ENCODE measurements around the gene TEN1. TPM values are rescaled to one million over a fixed set of nuclear protein-coding genes. Genes with fewer than 3 reads are reported as not detected.
A peak's percentile ranks its signal among the peaks of the same experiment; 100 is the strongest.

Gene TEN1
- total and polyA plus RNA-seq, 2 of the 13 experiments (the other 11 are each of a cell fraction or from before 2014, with no cell fraction given) = 18.0 to 21.3 TPM

- no peak for TF ChIP-seq RERE (CRISPR knock-in tag; IDR thresholded peaks at IDR 0.05; ENCODE audit: low read depth)
- no peak for TF ChIP-seq ATF3 (CRISPR knock-in tag; IDR thresholded peaks at IDR 0.05)
- 0 out of 2 replicates have a peak, but pooled peaks have one; percentile 22 for TF ChIP-seq ONECUT2 (CRISPR knock-in tag; IDR thresholded peaks at IDR 0.05)
- peak; percentile 60; the same call in 1 of the 2 replicates for TF ChIP-seq MTA1 (CRISPR knock-in tag; IDR thresholded peaks at IDR 0.05; ENCODE audit: borderline replicate concordance)
- TF ChIP-seq ZNF18 (CRISPR knock-in tag; IDR thresholded peaks at IDR 0.05; ENCODE audit: insufficient replicate concordance) = no peak
- TF ChIP-seq SAFB2 (CRISPR knock-in tag; IDR thresholded peaks at IDR 0.05; ENCODE audit: borderline replicate concordance, low read depth) = peak; percentile 53; the same call in 1 of the 2 replicates
- TF ChIP-seq ZNF773 (CRISPR knock-in tag; IDR thresholded peaks at IDR 0.05; ENCODE audit: borderline replicate concordance) = no peak
- TF ChIP-seq ARID3A (IDR thresholded peaks at IDR 0.05; ENCODE audit: low read depth, low read length) = no peak
- TF ChIP-seq ZC3H13 (CRISPR knock-in tag; IDR thresholded peaks at IDR 0.05) = no peak
- TF ChIP-seq CAMTA2 (CRISPR knock-in tag; IDR thresholded peaks at IDR 0.05; ENCODE audit: borderline replicate concordance) = no peak
- TF ChIP-seq NCOR1 (IDR thresholded peaks at IDR 0.05; ENCODE audit: borderline replicate concordance, low read length) = no peak
- no peak; the same call in 1 of the 2 replicates for TF ChIP-seq ZNF292 (CRISPR knock-in tag; IDR thresholded peaks at IDR 0.05; ENCODE audit: borderline replicate concordance, low read depth)
- TF ChIP-seq JDP2 (CRISPR knock-in tag; IDR thresholded peaks at IDR 0.05; ENCODE audit: borderline replicate concordance) = no peak
- TF ChIP-seq NFYC (CRISPR knock-in tag; IDR thresholded peaks at IDR 0.05) = no peak
- peak; percentile 75 for TF ChIP-seq CEBPG (CRISPR knock-in tag; IDR thresholded peaks at IDR 0.05)
- TF ChIP-seq ZSCAN25 (CRISPR knock-in tag; IDR thresholded peaks at IDR 0.05) = peak; percentile 70; the same call in 1 of the 2 replicates
- no peak for TF ChIP-seq KLF13 (CRISPR knock-in tag; IDR thresholded peaks at IDR 0.05)
- TF ChIP-seq ZNF12 (CRISPR knock-in tag; IDR thresholded peaks at IDR 0.05) = no peak
- no peak for TF ChIP-seq GTF2F1 (IDR thresholded peaks at IDR 0.05; ENCODE audit: low read length)
- TF ChIP-seq MIER2 (CRISPR knock-in tag; IDR thresholded peaks at IDR 0.05) = 0 out of 2 replicates have a peak, but pooled peaks have one; percentile 44
These were observed 53.2 kb downstream of the TEN1 start (continued) for GRCh38 chr17:76032073-76032779.

Data from HepG2 (cell line).